Inflammatory macrophage treated with lipopolysaccharide for 1 hour (primary cell): ENCODE measurements around the gene CCDC192.

Experiments
- DNase-seq, 2 donors: peaks; one replicate each; pipeline ENCODE4 v3.0.0-alpha.2; 2020 to 2022

CCDC192 gene

DNA sequence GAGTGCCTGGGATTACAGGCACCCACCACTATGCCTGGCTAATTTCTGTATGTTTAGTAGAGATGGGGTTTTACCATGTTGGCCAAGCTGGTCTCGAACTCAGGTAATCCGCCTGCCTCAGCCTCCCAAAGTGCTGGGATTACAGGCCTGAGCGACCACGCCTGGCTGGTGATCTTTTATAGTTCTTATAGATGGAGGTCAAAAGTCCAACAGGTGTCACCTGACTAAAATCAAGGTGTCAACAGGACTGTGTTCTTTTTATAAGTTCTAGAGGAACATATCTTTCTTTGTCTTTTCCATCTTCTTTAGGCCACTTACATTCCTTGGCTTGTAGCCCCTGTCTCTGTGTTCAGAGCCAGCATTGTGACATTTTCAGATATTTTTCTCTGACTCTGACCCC, 224.9 kb downstream of the CCDC192 start:
- DNase-seq: no peak

DNA sequence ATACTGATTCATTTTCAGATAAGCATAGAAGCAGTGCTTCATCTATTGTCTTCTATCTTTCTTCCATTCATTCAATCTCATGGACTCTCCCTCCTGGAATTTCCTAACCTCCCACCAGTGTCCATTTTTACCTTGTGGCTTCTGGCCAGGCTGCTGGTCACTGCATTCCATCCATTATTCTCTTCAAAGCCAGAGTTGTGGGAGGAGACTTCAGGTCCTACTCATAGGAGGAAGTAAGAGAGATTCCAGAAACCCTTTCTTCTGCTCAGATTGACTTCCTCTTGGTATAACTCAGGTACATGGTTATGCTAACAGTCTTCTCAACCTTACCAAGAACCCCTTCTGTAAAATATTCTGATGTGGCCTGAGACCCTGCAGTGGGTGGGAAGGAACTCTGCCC, 227.1 kb downstream of the CCDC192 start:
- DNase-seq: no peak

DNA sequence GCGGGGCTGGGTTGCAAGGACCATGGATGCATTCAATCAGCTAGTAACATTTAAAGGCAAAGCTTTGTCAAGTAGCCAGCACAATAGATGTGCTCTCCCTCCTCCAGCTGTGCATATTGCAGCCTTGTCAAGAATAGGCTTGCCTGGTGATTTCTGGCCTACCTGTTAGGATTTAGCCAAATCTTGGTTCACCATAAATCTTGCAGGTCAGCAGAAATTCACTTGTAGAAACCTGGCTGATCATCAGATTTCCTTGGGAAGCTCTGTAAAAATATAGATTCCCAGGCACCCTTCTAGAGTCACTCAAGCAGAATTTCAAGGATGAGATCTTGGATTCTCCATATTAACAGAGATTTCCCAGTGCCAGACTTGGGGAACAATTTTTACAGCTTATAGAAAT, 228.2 kb downstream of the CCDC192 start:
- DNase-seq: no peak

DNA sequence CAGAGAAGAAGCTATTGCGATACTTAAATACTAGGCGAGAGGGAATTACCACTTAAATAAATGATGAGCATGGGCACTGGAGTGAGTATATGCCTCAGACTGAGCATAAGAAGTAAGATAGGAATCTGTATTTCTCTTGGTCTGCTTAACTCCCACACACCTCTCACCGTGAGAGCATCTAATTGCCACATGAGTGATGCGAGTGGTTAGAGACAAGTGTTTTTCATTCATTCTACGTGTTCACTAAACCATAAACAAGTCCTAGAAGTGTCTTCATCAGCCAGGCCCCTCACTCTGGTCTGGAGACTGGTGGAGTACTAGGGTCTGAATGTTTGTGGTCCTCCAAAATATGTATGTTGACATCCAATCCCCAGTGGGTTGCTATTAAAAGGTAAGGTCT, 230.2 kb downstream of the CCDC192 start:
- no peak for DNase-seq

DNA sequence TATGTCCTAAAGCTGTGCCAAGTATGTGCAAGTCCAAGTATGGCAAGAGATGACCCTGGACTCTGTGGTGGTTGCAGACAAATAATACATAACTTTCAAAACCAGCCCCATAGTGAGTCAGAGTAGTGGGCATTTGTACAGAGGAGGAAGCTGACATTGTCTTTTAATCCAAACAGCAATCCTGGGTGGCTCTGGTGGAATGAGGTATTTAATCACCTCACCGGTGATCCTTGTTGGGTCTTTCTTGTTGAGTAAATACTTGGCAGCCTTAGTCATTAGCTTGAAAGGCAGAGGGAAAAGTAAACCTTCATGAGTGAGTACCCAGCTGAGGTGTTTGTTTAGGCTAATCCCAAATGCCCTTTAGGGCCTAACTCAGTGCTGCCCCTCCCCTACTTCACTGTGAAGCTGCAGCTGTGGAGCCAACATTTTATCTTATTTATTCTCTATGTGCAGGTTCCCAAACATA, 231.6 kb downstream of the CCDC192 start:
- no peak for DNase-seq

DNA sequence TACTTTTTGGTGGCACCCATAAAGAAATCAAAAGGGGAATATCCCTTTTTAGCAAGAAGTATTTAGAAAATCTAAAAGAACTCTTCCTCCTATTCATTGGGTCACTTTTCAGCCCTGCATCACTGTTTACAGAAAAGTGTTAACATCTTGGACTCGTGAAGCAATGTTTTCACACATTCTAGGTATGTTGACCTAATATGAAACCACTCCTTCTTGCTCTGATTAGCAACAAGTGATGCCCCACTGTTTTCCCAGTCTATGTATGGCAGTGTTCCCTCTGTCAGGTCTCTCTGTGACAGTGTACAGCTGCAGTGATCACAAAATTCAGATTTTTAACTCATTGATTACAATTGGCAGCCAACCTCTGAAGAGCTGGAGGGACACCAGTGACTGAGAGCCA, 232.2 kb downstream of the CCDC192 start:
- no peak for DNase-seq

DNA sequence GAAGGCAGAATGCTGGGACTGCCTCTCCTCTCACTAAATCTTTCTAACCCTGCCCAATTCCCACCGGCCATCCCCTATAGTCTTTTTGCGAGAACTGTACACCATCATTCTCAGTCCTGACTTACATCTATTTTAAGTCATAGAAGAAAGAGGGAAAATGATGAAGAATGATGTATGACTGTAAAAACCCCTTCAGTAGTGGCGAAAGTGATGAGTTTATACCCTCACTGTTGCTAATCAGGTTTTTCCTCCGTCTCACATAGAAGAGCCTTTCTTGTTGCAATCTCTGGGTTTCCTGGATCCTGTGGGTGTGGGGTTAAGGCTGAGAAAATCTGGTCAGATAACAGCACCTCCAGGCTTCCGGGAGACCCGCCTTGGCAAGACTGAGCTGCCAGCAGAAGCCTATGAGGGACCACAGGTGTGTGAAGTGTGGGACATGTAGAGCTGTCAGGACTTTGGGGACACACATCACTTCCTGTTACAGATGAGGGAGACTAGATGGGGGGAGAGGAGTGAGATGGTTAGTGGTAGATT, 233.3 kb downstream of the CCDC192 start:
- DNase-seq: no peak

DNA sequence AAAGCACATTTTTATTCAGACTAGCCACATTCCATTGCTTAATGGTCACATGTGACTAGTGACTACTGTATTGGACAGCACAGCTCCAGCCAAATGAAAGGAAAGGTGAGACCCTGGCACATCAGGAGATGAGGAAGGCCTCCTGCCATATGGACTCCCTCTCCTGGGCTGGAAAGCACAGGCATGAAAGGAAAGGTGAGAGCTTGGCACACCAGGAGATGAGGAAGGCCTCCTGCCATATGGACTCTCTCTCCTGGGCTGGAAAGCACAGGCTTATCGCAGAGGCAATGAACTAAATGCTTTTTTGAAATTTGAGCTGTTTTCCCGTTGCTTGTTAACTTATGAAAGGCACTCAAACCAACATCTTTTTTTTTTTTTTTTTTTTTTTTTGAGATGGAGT, 235.6 kb downstream of the CCDC192 start:
- no peak for DNase-seq

DNA sequence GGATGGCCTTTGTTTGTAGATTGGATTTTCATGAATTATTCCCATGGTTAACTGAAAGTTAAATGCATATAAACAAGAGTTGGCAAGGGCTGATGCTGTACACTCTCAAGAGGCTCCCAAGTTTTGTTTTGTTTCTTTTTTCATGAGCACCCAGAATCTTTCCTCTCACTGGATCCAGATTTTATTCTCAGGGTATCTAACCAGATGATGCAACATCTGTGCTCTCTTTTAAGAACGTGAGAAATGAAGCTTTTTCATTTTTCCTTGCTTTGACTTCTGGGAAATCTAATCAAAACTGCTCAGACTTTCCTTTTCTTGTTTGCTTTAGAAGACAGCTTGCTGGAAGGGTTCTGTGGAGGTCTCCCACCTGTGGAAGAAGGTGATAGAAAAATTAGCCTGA, 237.7 kb downstream of the CCDC192 start:
- DNase-seq: no peak

DNA sequence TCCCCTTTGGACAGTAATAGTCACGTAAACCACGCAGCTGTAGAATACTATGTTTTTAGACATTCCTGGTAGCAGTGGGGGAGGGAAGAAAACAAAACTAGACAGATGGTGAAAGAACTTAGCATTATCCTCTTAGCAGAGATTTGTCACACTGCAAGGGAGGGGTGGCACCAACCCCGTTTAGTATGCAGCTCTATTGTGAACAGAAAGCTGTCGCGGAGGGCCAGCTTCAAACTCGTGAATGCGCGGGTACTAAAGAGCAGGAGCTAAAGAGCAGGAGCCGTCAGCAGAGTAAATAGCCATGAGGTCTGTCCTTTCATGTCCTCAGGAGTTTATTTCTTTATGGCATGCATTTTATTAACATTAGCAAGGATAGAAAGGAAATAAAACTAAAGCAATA, 238.5 kb downstream of the CCDC192 start:
- DNase-seq: no peak

DNA sequence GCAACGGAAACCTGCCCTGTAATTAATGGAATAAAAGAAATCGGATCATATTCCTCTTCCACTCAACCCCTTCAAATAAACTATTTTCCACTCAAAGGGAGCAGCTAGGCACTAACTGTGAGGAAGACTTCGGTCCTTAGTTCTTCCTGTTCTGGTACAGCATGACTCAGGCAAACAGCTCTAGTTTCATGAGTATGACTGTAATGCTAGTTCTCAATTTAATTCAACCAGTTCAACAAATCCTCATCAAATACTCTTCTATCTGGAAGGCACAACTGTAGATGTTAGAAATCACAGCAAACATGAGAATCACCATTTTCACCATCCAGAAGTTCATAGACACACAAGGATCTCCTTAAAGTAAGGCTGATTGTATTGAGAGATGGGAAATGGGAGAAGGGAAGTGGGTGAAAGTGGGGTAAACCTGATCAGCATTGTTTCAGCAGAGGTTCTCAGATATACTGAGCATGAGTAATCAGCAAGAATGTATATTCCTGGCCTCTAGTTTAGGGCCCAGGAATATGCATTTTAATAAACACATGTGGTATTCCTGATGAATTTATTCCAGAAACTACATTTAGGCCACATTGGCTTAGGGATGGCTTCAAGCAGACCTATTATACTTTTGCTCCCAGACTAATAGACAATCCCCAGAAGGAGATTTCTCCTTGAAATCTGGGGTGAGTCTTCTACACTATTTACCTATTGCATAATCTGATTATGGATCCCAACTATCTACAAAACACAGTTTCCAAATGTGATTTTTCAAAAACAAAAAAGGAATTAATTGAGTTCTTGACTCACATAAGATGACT, 239.3 kb downstream of the CCDC192 start:
- DNase-seq: no peak

DNA sequence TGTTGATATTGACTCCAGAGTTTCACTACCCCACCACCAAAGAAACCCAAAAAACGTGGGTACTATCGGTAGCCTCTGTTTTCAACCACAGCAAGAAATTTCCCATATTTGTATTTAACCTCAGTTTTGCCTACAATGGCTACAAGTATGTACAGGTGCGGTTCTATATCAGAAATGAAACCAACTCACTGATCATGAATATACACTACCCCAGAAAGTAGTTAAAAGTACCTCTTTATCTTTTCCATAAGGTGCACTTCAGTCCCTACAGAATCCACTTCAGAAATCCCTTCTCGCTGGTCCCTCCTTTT, 239.8 kb downstream of the CCDC192 start:
- DNase-seq: no peak

DNA sequence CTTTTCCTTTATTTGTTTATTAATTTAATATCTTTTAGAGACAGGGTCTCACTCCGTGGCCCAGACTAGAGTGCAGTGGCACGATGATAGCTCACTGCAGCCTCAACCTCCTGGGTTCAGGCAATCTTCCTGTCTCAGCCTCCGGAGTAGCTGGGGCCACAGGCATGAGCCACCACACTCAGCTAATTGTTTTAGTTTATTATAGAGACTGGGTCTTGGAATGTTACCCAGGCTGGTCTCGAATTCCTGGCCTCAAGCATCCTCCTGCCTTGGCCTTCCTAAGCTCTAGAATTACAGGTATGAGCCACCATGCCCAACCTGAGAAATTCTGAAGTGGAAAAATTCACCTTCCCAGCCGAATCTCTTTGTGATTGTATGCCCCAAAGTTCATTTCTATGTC, 240.9 kb downstream of the CCDC192 start:
- no peak for DNase-seq

DNA sequence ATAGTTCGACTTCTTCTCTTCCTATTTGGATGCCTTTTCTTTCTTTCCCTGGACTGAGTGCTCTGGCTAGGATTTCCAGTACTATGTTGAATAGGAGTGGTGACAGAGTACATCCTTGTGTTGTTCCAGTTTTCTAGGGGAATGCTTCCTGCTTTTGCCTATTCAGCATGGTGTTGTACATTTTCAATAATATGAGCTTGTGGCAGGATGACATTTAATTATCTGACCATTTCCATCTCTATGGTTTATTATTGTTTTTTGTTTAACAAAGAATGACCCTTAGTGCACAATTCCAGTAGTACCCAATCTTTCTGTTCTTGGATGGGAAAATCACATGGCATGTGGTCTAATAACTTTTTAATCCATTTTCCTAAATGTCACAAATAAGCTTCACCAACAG, 244.8 kb downstream of the CCDC192 start:
- DNase-seq: no peak

DNA sequence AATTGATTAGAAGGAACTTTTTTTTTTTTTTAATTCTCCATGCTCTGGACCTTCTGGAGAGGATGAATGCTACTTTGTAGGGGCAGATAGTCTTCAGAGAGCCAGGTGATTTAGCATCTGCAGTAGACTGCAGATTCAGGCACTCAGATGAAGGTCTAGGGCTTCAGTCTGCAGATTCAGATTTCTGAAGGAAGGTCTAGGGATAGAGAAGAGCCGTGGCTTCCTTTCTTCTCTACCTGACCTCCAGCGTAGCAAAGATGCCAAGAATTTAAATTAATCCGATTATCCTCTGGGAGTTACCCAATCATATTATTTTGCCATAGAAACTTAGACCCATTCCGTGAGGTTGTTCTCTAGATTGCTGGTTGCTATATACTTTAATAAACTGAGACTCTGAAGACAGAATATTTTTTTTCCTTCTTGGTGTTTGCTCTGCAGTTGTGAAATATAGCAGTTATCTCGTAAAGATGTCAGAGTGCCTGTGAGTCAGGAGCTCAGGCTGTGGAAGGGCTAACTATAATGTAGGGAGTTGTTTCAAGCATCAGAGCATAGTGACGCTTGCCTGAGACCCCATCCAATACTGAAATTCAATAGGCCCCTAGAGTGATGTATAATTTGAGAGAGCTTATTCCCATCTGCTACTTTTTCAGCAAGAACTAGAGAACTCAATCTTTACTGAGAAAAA, 247.7 kb downstream of the CCDC192 start:
- DNase-seq: no peak

DNA sequence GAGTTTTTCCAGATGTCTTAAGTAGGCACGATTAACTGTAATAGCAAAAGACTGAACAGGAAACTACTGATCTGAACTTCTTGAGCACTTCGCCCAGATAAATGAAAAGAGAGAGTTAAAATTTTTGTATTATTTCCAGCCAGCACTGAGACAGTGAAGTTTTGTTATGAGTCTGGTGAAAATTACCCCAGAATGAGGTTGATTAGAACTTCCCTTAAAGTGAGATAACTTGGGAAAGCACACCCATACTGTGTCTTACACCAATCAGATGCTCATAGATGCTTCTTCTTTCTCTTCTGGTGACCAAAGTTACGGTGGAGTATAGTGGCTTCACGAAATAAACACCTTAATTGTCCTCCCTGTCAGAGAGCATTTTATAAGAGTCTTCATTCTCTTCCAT, 248.6 kb downstream of the CCDC192 start:
- no peak for DNase-seq

DNA sequence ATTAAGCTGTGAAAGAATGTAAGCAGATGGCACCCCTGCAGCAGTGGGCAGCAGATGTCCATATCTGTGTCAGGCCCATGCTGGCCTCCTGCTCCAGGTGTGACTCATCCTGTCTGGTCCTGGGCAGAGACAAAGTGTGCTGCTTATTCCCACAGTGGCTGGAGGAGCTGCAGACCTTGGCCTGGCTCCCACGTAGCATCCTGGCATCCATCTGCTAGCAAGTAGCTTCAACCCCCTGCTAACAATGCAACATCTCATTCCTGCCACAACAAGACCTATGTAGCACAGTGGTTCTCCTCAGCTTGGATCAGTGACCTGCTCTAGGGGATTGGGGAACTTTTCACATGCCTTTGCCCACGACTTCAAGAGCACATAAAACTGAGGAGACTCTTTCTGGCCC, 254.0 kb downstream of the CCDC192 start:
- DNase-seq: no peak

DNA sequence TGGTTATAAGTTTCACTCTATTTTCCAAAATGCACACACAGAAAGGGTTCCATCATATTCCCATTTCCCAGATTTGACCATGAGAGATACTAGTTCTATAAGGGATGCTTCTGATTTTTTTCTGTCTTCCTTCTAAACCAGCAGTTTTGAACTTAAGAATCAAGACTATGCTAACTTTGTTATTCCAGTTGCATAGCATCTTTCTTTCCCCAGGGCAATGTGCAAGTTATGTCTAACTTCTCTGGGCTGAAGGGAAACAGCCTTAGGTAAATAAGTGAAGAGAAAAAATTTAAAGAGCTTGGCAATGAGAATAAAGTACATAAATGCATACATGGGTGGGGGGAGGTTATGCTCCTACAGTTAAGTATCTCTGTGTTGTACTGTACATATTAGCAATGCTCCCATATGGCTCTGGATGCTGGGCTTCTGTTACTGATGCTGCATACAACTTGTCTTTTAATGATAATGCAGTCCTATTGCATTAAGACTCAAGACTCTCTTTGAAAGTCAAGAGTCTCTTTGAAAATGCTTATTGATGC, 254.6 kb downstream of the CCDC192 start:
- DNase-seq: no peak

DNA sequence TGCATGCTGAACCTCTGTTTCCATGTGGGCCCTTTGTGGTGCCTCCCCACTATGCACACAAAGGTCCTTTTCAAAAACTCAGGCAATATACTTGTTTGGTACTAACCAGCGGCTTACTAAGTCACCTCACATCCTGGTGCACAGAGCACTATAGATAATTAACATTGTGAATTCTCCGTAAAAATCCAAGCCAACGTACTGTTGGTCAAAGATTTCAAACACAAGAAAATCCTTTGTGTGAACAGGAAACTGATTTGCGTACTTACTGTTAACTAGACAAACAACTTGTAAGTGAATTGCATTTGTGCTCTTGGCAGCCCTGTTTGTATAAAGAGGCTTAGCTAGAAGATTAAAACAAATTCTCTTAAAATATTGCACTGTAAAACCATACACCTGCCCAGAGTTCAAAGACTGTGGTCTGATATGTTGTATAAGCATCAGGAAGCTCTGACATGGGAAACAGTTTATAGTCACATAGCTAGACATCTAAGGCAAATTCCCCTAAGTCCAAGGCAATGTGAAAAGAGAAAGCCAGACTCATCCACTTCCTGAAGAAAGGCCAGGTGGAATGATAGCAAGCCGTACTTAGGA, 255.3 kb downstream of the CCDC192 start:
- DNase-seq: no peak

DNA sequence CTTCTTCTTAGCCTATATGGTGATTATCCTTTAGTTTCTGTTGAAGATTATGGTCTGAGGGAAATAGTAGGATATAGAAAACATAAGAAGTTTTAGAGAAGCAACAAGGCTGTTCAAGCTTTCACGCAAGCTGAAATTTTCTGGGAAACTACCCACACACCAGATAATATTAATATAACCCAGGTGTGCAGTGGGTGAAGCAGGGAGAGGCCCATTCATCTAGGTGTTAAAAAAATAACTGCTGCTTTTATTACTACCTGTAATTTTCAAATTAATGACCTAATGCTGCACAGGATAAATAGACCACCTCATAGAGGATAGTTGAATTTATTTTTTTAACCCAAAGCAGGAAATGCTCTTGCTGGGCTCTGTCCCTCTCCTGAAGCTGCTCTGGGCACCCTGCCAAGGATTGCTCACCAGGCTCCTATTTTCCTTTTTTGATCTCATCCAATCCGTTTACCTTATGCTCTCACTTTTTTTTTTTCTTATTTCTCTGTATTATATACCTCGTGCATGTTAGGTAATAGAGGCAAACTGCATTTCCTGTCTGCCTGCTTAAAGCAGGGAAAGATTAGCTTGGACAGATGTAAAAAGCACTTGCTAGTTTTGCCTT, 256.1 kb downstream of the CCDC192 start:
- DNase-seq: no peak

DNA sequence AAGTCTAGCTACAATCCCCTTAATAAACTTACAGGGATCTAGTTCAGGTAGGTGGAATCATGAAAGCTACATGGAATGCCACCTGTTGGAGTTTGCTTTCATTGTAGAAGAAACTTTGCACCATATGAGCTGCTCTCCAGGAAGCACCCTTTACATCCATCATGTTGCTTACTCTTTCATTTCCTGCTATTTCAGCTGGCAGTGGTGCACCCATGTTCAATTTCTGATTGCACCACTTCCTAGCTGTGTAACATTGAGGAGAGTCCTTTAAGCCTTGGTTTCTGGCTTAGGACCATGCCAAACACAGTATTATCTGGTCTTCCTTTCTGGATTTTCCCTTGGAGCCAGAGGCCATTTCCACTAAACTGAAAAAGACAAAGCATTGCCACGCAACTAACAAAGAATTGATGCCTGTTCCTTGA, 257.1 kb downstream of the CCDC192 start:
- no peak for DNase-seq

DNA sequence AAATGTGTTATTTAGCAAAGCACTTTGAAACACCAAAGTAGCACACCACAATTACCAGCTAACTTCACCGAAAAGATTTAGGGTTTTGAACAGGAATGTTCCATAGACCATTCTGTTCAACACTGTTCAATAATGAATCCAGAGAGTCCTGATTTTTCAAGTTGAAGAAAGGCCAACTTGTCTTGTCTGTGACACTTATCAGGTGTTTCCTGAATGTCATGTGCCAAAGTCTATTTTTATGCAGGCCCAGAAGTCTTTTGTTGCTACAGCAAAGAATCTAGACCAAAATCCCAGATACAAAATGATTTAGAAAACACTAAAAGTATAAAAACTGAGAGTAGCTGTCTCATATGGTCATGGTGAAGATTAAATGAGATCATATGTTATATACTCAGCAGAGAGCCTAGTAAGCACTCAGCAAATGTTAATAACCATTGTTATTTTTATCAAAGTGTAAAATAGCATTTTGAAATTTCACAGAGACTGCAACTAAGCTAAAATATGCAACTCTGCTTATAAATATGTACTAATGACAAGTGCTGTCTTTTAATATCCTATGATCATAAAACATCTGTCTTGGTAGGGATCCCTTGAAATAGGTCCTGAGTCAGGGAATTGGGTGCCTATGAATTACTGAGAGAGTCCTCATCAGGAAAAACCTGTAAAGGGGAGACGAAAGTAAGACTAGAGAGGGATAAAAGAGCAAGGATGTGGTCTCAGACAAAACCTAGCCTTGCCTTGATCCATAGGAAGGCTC, 258.0 kb downstream of the CCDC192 start:
- DNase-seq: no peak

DNA sequence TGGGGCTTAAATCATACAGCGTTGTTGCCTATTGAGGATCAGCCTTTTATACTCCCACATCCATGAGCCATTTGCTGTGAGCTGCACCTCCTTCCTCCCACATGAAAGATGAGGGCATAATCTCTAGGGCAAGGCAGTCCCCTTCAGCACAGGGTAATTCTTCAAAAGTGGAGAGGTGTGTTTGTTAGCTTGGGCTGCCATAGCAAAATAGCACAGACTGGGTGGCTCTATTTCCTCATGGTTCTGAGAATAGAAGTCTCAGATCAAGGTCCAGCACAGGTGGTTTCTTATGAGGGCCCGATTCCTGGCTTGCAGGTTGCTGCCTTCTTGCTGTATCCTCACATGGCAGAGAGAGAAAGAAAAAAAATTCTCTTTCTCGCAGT, 258.6 kb downstream of the CCDC192 start:
- no peak for DNase-seq
